Vagina (tissue), 2 donors: Measurements from ENCODE around the gene C20orf202. TPM values are rescaled to one million over a fixed set of nuclear protein-coding genes. Genes with fewer than 3 reads are reported as not detected.

Source experiments
- DNase-seq, 2 donors: peaks; one replicate each; pipeline ENCODE4 v3.0.0-alpha.2; 2017; ENCODE audit errors: extremely low spot score in 2 of 2
- H3K27ac ChIP-seq: fragments of 200-600 bp; sonication (generic); one replicate; pipeline ENCODE4 v1.5.1; 2019
- H3K27me3 ChIP-seq: fragments of 200-600 bp; sonication (generic); one replicate; pipeline ENCODE4 v1.5.1; 2019
- H3K36me3 ChIP-seq, 2 donors: fragments of 200-600 bp; sonication (generic); one replicate each; pipeline ENCODE4 v1.5.1; 2017 to 2019
- H3K4me1 ChIP-seq: fragments of 200-600 bp; sonication (generic); one replicate; pipeline ENCODE4 v1.5.1; 2019
- H3K4me3 ChIP-seq, 2 donors: fragments of 200-600 bp; sonication (generic); 1 replicate in 1 of 2; 2 replicates in 1 of 2; pipeline ENCODE4 v1.5.1; 2016 to 2019
- H3K9me3 ChIP-seq: fragments of 200-600 bp; sonication (generic); one replicate; pipeline ENCODE4 v1.5.1; 2019
- POLR2A ChIP-seq, 2 donors: fragments of 450-650 bp; IDR thresholded peaks; one replicate each; pipeline ENCODE4 v1.6.1; 2017; ENCODE audit warnings: antibody characterized with exemption in 2 of 2, mild to moderate bottlenecking in 2 of 2, moderate library complexity in 2 of 2
- POLR2AphosphoS5 ChIP-seq, 2 donors: sonication (generic); formaldehyde crosslinking; IDR thresholded peaks; one replicate each; pipeline ENCODE4 v1.9.0; 2017; ENCODE audit warnings: antibody characterized with exemption in 2 of 2, mild to moderate bottlenecking in 2 of 2, low read depth in 1 of 2; ENCODE audit not compliant: insufficient read depth in 1 of 2
- intact Hi-C: fragments of 100-400 bp; cut with DNase I; formaldehyde crosslinking; loops from one replicate; pipeline ENCODE4 v1.15.1; 2023
- total RNA-seq: library from RNA; depleted of rRNA; stranded (reverse); fragments of >200 nt; gene quantifications from one replicate; pipeline ENCODE4 v1.2.3, GENCODE V29; 2016
- TF ChIP-seq, protein P1 (sequence below), 3 experiments: fragments of 450-650 bp in 2 of 3; fragments of 200-600 bp in 1 of 3; sonication (generic) in 1 of 3; IDR thresholded peaks; one replicate each; pipeline ENCODE4 v1.5.1; 2017 to 2019; ENCODE audit warnings: antibody characterized with exemption in 3 of 3, mild to moderate bottlenecking in 2 of 3, moderate library complexity in 2 of 3

The C20orf202 gene
- total RNA-seq, 1 donor from 2014 or later: not detected

DNA sequence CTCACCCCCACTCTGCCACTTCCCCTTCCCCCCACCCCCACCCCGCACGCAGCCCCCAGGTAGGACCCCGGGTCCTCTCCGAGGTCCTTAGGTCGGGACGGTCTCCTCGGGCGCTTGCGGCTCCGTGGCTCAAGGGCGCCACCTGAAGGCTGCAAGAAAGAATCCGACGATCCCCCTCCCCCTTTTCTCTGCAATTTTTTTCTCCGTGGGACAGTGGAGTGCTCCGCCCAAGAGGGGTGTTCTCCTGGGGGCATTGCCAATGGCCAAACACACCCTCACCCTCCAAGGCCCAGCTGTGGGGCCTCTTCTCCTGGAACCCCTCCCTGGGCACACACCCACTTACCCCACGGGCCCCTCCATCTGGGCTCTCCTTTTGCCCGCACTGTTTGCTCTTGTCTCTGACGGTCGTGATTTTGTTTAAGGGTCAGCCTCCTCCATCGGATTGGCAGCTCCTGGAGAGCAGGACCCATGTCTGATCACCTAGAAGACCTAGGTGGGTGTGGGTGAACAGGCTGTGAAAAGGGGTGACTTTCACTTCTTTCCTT lies 17.4 kb upstream of the C20orf202 start:
- DNase-seq: no peak
- Histone ChIP-seq H3K4me3 (peak overlapping the region; percentile 41 to 49), H3K27me3 (no peaks in the 10 kb centered on the region), H3K36me3 (no peaks in the 10 kb centered on the region), H3K4me1 (peaks cover 16% of the 10 kb centered on the region), H3K27ac (no peak overlapping the region), H3K9me3 (no peaks in the 10 kb centered on the region)
- intact Hi-C loops: no loop called here
- no peak for TF ChIP-seq POLR2AphosphoS5 (IDR thresholded peaks at IDR 0.05; ENCODE audit: insufficient read depth in 1 of 2, low read depth in 1 of 2)
- TF ChIP-seq, protein P1, sequence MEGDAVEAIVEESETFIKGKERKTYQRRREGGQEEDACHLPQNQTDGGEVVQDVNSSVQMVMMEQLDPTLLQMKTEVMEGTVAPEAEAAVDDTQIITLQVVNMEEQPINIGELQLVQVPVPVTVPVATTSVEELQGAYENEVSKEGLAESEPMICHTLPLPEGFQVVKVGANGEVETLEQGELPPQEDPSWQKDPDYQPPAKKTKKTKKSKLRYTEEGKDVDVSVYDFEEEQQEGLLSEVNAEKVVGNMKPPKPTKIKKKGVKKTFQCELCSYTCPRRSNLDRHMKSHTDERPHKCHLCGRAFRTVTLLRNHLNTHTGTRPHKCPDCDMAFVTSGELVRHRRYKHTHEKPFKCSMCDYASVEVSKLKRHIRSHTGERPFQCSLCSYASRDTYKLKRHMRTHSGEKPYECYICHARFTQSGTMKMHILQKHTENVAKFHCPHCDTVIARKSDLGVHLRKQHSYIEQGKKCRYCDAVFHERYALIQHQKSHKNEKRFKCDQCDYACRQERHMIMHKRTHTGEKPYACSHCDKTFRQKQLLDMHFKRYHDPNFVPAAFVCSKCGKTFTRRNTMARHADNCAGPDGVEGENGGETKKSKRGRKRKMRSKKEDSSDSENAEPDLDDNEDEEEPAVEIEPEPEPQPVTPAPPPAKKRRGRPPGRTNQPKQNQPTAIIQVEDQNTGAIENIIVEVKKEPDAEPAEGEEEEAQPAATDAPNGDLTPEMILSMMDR (IDR thresholded peaks at IDR 0.05): no peak
- no peak for TF ChIP-seq POLR2A (IDR thresholded peaks at IDR 0.05)

DNA sequence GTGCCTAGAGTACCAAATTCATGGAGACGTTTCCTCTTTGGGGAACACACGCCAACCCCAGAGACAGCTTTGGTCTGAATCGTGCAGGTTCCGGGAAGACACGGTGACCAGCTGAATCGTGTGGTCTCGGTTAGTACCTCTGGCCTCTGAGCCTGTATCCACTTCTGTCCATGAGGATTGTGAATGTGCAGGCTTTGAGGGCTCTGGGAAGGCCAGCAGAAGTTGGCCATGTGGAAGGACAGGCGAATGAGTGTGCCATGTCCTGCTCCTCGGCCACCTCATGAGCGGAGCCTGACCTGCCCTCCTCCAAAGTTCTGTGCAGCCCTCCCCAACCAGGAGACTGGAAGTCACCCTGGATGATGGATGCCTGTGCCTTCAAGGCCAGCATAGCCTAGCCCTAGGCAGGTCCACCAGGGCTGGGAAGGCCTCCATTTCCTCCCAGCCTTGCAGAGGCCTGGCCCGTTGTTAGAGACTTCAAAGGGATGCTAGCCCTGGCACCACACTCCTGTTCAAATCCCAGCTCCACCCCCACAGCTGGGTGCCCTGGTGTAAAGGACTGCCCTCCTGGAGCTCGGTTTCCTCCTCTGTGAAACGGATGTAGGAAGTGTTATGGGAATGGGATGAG lies 16.8 kb upstream of the C20orf202 start:
- Histone ChIP-seq H3K27ac (no peak overlapping the region), H3K9me3 (no peaks in the 10 kb centered on the region), H3K27me3 (no peaks in the 10 kb centered on the region), H3K36me3 (no peaks in the 10 kb centered on the region), H3K4me1 (peaks cover 16% of the 10 kb centered on the region), H3K4me3 (no peak overlapping the region)
- intact Hi-C loops: no loop called here
- TF ChIP-seq POLR2A (IDR thresholded peaks at IDR 0.05) (no peak), POLR2AphosphoS5 (IDR thresholded peaks at IDR 0.05; ENCODE audit: insufficient read depth in 1 of 2, low read depth in 1 of 2) (no peak)
- TF ChIP-seq, protein P1 (IDR thresholded peaks at IDR 0.05): no peak
- DNase-seq: no peak

DNA sequence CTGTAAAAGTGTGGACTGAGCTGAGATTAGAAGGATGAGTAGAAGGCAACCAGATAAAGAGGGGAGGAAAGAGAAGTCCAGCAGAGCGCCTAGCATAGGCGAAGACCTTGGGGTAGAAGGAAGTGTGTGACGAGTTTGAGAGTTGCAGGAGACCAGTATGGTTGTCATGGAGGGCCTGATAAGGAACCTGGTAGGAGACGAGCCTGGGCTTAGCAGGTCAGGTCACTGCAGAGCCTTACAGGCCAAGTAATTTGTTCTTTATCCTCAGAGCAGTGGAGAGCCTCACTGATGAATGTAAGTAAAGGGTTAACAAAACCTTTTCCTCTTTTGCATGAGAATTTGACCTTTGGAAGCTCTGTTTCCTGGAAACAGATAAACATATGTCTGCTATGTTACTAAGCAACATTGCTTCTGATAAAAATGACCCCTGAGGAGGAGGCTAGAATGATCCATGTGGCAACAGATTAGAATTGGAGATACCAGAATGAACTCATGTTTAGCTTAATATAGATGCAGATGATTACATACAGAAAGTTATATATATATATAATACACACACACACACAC lies 15.6 kb upstream of the C20orf202 start:
- H3K27ac ChIP-seq: no peak overlapping the region
- H3K4me3 ChIP-seq: no peak overlapping the region
- TF ChIP-seq POLR2AphosphoS5 (IDR thresholded peaks at IDR 0.05; ENCODE audit: insufficient read depth in 1 of 2, low read depth in 1 of 2): no peak
- TF ChIP-seq, protein P1 (IDR thresholded peaks at IDR 0.05): no peak
- TF ChIP-seq POLR2A (IDR thresholded peaks at IDR 0.05): no peak
- no peaks in the 10 kb centered on the region for H3K36me3 ChIP-seq
- intact Hi-C loops: no loop called here
- DNase-seq: no peak
- H3K27me3 ChIP-seq: no peaks in the 10 kb centered on the region
- peaks cover 16% of the 10 kb centered on the region for H3K4me1 ChIP-seq
- H3K9me3 ChIP-seq: no peaks in the 10 kb centered on the region

DNA sequence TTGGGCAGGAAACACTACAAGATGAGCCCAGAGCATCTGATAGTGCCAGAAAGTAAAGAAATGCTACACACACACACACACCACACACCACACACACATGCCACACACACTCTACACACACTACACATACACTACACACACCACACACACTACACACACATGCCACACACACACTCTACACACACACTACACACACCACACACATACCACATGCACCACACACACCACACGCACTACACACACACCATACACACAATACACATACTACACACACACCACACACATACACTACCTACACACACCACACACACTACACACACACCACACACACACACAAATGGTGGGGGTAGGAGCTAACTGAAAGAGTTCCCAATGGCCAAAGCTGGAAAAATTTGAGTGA lies 14.9 kb upstream of the C20orf202 start:
- no peak for DNase-seq
- no peak overlapping the region for H3K27ac ChIP-seq
- H3K27me3 ChIP-seq: no peaks in the 10 kb centered on the region
- TF ChIP-seq POLR2AphosphoS5 (IDR thresholded peaks at IDR 0.05; ENCODE audit: insufficient read depth in 1 of 2, low read depth in 1 of 2): no peak
- TF ChIP-seq, protein P1 (IDR thresholded peaks at IDR 0.05): no peak
- no peak for TF ChIP-seq POLR2A (IDR thresholded peaks at IDR 0.05)
- no peaks in the 10 kb centered on the region for H3K36me3 ChIP-seq
- no peaks in the 10 kb centered on the region for H3K9me3 ChIP-seq
- H3K4me3 ChIP-seq: no peak overlapping the region
- intact Hi-C loops: no loop called here
- peaks cover 16% of the 10 kb centered on the region for H3K4me1 ChIP-seq

DNA sequence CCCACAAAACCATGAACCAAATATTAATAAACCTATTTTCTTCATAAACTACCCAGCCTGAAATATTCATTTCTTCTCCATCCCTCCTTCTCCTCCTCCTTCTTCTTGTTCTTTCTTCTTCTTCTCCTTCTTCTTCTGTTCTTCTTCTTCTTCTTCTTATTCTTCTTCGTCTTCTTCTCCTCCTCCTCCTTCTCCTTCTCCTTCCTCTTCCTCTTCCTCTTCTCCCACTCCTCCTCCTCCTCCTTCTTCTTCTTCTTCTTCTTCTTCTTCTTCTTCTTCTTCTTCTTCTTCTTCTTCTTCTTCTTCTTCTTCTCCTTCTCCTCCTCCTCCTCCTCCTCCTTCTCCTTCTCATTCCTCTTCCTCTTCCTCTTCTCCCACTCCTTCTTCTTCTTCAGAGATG lies 13.4 kb upstream of the C20orf202 start:
- intact Hi-C loops: no loop called here
- no peaks in the 10 kb centered on the region for H3K9me3 ChIP-seq
- peaks cover 11% of the 10 kb centered on the region for H3K4me1 ChIP-seq
- no peak overlapping the region for H3K4me3 ChIP-seq
- no peak for DNase-seq
- H3K27ac ChIP-seq: no peak overlapping the region
- no peaks in the 10 kb centered on the region for H3K36me3 ChIP-seq
- no peak for TF ChIP-seq POLR2A (IDR thresholded peaks at IDR 0.05)
- TF ChIP-seq, protein P1 (IDR thresholded peaks at IDR 0.05): no peak
- TF ChIP-seq POLR2AphosphoS5 (IDR thresholded peaks at IDR 0.05; ENCODE audit: insufficient read depth in 1 of 2, low read depth in 1 of 2): no peak
- H3K27me3 ChIP-seq: no peaks in the 10 kb centered on the region
